ENCODE data around the gene SLC4A7.
A peak's percentile ranks its signal among the peaks of the same experiment; 100 is the strongest.
"Not testable (repeated sequence)": the region's sequence is repeated elsewhere in the genome, so short reads cannot be mapped to it uniquely, and the experiment has no call there.

Gene SLC4A7

DNA sequence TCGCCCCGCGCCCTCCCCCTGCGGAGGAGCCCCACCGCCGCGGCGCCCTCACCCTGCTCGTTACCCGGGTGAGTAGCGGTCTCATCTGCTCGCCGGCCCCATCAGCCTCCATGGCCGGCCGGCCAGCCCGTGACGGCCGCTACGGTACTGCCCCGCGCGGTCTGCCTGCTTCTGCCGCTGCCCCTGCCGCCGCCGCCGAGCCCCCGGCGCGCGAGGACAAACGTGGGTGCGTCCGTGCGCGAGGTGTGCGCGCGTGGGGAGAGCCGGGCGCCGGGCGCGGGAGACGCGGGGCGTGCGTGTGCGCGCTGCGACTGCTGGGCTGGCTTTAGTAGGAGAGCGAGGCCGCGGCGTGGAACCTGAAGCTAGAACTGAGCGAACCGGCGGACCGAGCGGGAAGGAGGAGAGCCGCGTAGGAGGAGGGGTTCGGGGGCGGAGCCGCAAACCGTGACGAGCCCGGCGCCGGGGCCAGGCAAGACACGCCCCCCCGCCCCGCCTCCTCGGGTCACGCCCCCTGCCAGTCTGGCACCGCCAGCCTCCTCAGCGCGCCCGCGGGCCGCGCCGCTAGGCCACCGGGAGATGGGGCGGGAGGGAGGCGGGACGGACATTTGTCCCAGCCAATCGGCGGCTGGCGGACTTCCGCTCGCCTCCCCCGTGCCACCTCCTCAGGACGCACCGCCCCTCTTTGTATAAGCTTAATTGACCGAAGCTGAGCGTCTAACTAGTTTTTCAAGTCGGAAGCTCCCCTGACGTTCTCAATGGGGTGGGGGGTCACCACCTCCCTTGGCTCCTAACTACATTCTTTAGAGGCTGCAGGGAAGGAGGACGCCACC, at the start of gene SLC4A7:
Gene SLC4A7 (minus strand): TSS at position 370 of the 830 bp plus-strand sequence. CDS start 258 bp downstream, at position 112.
- FAIRE-seq, result peak; percentile 65

DNA sequence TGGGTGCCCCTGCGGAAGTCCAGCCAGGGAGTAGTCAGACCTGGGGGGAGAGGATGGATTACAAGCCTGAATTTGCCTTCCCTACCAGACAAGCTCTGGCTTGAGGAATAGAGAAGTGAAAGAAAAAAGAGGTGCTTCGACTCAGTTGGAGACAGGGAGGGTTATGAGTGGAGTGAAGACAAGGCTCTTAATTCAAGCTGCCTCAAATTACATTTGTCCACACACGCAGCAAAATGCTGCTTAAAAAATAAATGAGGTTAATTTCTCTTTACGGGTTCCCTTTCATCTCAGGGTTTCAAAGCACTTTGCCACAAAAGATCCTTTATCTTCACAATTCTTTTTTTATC, 49.0 kb upstream of the SLC4A7 start:
- FAIRE-seq (no peak), DNase-seq (ENCODE audit: low spot score) (no peak)

More for the DNA sequence above, at the start of gene SLC4A7:
- DNase-seq (ENCODE audit: low spot score), result peak; percentile 98

DNA sequence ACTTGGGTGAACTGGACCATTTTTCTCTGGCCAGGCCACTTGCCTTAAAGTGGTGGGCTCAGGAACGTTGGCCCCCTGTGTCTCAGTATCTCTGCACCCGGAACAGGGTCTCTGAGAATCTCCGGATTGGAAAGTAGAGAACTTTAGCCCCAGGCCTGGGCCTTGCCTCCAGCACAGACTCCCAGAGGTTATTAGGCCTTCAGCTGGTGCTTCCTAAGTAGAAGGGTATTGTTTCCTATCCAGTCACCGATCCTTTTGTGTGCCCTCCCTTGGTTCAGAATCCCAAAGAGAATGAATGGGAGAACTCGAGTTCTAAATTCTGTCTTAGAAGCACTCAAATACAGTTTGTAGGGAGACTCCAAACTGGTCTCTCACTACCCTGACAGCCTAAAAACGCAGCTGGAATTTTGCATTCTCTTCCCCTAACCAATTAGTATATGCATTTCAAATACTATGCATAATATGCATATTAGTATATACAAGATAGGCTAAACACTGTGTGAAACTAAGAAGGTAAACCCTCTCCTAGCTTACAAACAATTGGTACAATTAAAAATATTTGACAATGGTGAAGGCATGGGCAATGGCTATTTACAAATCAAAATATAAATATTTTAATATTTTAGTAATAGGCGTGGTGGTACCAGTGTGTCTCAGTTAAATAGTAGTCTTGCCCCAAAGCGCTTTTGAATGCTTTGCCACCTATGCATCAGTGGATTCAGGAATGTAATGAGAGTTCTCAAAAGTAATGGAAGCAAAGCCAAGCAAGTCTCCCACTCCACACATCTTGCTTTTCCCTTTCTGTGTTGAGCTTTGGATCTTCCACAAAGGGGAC, 48.5 kb upstream of the SLC4A7 start:
- DNase-seq (ENCODE audit: low spot score), result no peak
- FAIRE-seq, result no peak

DNA sequence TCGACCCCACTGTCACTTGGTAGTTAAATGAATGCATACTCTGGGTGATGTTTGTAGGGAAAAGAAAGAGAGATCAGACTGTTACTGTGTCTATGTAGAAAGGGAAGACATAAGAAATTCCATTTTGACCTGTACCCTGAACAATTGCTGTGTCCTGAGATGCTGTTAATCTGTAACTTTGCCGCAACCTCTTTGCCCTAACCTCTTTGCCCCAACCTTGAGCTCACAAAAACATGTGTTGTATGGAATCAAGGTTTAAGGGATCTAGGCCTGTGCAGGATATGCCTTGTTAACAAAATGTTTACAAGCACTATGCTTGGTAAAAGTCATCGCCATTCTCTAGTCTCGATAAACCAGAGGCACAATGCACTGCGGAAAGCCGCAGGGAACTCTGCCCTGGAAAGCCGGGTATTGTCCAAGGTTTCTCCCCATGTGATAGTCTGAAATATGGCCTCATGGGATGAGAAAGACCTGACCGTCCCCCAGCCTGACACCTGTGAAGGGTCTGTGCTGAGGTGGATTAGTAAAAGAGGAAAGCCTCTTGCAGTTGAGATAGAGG, 47.1 kb upstream of the SLC4A7 start:
- FAIRE-seq, result not testable (repeated sequence)

DNA sequence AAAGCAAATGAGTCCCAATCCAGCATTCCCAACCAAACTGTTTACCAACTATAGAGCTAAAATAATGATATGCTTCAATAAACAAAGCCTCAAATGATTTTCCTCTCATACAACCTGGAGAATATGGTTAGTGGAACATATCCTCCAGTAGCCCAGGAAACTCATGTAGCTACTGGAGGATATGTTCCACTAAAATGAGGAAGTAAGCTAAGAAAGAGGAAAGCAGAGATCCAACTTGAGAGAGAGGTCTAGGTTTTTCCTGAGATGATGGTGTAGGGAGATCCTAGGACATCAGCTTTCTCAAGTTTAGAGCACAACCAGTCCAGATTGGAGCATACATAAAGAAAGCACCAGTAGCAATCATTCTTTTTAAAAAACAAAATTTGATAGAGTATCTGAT, 44.6 kb upstream of the SLC4A7 start:
- no peak for DNase-seq (ENCODE audit: low spot score)
- FAIRE-seq, result no peak

More for the DNA sequence above, 47.1 kb upstream of the SLC4A7 start:
- not testable (repeated sequence) for DNase-seq (ENCODE audit: low spot score)

DNA sequence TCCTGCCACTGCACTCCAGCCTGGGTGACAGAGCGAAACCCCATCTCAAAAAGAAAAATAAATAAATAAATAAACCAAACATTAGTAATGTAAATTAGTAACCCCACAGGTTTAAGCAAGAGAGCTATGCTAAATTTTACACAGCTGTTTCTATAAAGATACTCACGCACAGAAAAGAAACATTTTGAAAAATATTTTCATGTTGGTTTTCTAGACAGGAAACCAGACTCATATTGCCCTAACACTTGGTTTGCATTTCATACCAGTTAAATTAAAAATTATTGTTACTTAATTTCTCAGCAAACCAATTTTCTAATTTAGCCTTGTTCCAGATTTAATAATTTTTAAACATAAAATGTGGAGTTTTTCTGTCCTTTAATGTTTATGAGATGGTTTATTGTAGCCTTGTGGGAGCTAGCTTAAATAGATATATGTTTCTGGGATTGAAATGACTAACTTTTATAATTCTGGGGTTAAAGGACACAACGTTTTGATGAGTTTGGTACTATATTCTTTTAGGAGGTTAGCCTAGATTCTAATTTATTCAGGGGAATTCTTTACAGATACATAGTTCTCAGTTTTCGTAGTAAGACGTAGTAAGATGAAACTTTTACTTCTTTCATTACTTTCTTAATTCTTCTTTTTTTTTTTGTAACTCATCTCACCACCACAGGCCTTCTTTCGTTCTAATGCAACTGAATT, 42.6 kb upstream of the SLC4A7 start:
- FAIRE-seq (no peak), DNase-seq (ENCODE audit: low spot score) (no peak)

DNA sequence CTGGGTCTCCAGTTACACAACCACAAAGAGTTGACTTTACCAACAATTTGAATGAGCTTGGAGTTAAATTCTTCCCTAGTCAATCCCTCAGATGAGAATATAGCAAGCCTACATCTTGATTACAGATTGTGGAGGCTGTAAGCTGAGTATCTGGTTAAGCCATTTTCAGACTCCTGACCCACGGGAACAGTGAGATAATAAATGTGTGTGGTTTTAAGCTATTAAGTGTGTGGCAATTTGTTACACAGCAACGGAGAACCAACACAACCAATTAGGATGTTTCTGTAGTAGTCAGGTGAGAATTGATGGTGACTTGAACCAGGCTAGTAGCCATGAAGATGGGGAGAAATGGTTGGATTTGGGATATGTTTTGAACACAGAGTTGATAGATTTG, 37.7 kb upstream of the SLC4A7 start:
- FAIRE-seq (no peak), DNase-seq (ENCODE audit: low spot score) (no peak)

DNA sequence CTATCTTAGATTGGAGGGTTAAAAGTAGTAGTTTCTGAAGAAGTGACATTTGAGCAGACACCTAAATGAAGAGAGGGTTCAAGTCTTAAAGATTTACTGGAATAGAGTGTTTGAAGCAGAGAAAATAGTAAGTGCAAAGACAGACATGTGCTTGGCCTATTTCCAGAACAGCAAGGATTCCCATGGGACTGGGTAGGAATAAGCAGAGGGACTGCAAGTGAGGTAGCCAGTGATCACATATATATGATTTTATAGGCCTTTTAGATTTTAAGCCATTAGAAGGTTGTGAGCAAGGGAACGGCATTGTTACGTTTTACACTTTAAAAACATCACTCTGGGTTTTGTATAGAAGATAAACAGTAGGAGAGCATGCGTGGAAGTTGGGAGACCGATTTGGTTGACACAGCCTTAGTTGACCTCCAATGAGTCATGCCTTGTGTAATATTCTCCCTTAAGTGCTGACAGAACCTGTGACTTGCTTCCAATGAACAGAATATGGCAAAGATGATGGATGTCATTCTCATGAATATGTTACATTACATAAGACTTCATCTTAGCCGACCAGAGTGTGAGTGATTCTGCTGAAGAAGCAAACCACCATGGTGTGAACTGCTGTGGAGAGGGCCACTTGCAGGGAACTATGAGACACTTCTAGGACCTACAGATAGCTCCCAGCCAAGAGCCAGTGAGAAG, 37.1 kb upstream of the SLC4A7 start:
- DNase-seq (ENCODE audit: low spot score) (peak; percentile 57), FAIRE-seq (no peak)

DNA sequence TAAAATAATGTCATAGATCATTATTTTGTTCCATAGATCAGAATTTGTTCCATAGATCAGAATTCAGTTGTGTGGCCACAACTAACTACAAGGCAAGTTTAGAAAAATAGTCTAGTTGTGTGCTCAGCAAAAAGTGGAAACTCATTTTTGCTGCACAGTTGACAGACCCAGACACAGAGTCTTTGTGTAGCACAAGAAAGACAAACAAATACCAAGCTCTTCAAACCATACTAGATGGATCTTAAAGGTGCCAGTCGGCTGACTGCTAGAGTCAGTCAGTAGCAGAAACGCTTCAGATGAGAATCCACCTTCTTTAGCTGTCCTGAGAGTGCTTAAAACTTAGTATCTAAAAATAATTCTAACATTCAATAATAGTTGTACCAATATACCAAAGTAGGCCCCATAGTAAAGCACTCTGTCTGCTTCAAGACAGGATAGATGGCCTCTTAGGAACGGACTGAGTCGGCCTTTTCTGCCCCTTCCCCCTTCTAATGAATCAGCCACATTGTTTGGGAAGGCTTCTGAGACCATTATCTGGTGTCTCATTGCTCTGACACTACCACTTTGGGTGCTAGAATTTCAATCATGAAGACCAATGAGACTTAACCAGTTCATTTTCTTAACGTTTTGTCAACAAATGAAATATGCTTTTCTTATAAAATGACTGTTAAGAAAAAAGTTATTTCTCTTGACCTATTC, 27.7 kb upstream of the SLC4A7 start:
- DNase-seq (ENCODE audit: low spot score) (no peak), FAIRE-seq (no peak)

DNA sequence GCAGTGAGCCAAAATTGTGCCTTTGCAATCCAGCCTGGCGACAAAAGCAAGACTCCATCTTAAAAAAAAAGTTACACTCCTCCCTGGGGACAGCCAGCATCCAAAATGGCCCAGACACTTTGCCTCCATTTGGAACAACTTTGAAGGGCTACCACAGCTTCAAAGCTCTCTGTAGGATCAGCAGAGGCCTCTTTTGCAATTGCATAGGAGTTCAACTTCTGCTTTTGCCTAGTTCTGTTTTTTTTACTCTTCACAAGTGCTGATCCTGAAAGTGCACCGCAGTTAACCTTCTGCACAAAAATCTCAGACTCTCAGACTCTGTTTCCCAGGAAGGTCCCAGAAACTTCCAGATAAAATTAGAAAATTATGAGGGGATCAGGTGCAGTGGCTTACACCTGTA, 25.2 kb upstream of the SLC4A7 start:
- DNase-seq (ENCODE audit: low spot score), result no peak

DNA sequence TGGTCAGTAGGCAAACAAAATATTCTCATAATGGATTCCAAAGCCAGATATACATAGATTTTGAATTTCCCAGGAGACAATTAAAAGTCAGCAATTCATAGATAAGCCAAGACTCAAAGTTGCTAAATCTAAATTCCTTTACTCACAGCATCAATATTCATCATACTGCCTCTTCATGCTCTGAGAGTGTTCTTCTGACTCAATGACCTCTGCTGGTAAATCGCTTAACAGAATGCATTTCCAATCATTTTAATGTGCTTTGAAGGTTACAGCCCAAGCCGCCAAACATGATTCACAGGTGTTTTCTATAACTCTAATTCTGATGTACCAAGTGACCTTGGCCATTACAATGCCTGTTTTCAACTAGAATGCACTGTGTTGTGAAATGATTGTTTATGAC, 24.2 kb upstream of the SLC4A7 start:
- DNase-seq (ENCODE audit: low spot score), result no peak

More for the DNA sequence above, 25.2 kb upstream of the SLC4A7 start:
- no peak for FAIRE-seq

DNA sequence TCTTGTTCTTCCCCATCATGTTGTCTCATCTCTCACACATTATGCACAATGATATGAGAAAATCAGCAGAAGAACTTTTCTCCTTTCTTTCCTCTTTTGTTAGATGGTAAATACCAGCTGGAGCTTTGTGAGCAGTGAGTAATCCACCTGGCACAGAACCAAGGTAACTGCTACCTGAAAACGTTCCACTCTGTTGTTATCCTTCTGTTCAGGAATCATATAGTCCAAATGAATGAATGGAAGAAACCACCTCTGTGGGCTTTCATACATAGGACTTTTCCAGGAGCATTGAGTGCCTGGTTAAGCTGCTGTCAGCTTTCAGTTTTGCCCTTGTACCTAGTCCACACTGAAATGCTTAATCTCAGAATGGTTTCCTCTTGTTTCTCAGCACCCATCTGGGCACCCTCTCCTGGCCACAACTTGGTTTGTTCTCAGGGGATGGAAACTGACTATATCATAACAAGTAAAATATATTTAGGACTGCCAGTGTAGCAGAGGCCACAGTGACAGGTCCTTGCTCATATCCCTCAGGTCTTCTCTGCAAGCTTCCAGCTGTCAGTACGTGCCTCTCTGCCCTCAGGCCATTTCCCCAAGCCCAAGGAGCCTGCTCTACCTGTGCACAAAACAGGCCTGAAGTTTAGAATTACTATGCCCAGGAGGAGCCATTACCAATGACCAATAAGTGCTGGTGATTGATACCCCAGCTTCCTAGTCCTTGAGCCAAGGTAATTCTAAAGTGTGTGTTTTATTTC, 23.5 kb upstream of the SLC4A7 start:
- DNase-seq (ENCODE audit: low spot score), result peak; percentile 39
- FAIRE-seq, result peak; percentile 40

More for the DNA sequence above, 24.2 kb upstream of the SLC4A7 start:
- no peak for FAIRE-seq

DNA sequence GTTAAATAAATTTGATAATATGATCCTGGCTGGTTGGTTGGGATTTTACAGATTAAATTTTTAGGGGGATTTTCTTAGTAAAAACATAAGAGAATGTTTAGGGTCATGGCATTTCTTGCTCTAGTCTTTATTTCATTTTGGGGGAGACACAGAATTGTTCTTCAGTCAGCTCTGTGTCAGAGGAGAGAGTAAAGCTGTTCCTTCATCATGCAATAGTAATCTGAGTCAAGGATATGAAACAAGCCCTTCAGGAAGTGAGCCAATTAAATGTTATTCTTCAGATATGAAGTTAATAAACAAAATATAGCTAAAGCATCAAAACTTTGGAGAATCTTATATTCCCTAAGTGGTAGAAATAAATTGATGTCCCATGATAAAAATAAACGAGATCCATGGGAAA, 22.9 kb upstream of the SLC4A7 start:
- FAIRE-seq, result no peak
- DNase-seq (ENCODE audit: low spot score), result no peak

DNA sequence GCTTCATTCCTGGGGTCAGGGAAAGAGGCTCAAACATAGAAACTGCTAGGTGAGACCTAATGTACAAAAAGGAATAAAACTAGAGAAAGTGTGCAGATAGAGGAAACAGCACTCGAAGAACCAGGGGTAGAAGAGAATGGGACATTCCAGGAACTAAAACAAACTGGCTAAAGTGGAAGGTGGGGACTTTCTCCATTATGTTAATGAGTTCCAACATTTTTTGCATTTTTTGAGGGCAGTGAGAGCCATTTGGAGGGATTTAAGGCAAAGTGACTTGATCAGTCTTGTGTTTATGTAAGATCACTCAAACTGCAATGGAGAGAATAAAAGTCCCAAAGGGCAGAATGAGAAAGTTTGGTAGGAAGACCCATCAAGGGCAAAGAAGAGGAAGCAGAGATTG, 20.6 kb upstream of the SLC4A7 start:
- FAIRE-seq, result no peak
- DNase-seq (ENCODE audit: low spot score), result no peak

DNA sequence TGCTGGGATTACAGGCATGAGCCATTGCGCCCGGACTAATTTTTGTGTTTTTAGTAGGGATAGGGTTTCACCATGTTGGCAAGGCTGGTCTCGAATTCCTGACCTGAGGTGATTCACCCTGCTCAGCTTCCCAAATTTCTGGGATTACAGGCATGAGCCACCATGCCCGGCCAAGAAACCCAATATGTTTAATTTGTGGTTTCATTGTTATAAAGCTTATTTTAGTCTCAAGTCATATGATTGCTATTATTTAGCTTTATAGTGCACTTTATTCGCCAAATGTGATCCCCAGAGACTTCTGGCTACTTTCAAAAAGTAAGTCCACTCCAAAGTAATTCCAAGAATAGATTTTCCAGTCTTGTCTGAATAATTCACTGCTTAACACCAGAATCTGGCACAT, 19.3 kb upstream of the SLC4A7 start:
- DNase-seq (ENCODE audit: low spot score) (no peak), FAIRE-seq (no peak)

DNA sequence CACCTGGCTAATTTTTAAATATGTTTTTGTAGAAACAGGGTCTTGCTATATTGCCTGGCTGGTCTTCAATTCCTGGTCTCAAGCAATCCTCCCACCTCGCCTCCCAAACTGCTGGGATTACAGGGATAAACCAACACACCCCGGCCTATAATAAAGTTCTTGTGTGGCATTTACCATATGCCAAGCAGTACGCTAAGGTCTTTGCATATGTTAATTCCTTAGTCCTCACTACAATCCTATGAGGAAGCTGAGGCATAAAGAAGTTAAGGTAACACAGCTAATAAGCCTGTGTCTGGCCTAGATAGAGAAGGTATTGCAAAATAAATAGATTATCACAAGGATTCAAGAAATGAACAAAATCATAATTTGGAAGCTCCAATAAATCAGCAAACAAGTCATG, 17.6 kb upstream of the SLC4A7 start:
- no peak for FAIRE-seq
- no peak for DNase-seq (ENCODE audit: low spot score)

DNA sequence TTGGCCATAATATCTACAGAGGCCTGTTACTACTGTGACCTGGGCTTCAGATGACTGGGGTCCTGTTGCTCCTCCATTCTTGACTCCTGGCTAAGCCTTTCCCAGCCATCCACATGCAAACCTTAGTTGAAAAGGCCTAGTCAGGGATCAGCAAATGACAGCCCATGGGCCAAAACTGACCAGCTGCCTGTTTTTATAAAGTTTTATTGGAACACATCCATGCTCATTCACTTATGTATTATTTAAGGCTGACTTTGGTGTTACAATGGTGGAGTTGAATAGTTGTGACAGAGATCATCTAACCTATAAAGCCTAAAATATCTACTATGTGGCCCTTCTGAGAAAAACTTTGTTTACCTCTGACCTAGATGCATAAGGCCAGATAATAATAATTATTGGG, 16.8 kb upstream of the SLC4A7 start:
- FAIRE-seq, result no peak

DNA sequence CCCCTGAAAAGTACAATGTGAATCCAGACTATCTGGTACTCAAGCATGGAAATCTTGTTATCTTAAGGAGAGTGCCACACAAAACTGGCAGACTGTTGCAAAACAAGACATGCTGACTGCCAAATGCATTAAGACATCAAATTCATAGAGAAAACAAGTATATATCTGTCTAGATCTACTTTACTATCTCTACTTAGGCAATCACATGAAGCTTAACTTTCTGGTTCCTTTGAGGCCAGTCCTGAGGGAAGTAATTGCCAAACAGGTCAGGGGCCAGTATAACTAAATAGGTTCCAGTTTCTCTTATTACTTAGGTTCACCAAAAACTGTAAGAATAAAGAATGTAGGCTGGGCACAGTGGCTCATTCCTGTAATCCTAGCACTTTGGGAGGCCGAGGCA, 15.9 kb upstream of the SLC4A7 start:
- no peak for DNase-seq (ENCODE audit: low spot score)
- no peak for FAIRE-seq

More for the DNA sequence above, 16.8 kb upstream of the SLC4A7 start:
- DNase-seq (ENCODE audit: low spot score), result no peak

DNA sequence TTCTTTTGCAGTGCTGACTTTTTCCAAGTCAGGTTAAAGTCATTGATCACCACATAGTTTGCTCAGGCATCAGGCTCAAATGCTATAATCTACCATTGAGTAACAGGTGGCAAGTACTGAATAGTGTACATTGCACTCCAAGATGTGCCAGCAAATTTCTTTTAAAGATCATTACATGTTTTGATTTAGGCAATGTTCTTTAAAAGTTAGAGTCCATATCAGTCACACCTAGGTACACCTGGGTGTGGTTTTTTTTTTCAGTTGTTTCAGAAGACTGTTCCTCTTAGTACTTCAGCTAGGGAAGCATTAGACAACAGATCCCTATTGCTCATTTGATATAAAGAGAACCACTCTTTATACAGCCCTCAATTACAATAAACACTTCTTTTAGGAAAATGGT, 10.6 kb upstream of the SLC4A7 start:
- FAIRE-seq (no peak), DNase-seq (ENCODE audit: low spot score) (no peak)

DNA sequence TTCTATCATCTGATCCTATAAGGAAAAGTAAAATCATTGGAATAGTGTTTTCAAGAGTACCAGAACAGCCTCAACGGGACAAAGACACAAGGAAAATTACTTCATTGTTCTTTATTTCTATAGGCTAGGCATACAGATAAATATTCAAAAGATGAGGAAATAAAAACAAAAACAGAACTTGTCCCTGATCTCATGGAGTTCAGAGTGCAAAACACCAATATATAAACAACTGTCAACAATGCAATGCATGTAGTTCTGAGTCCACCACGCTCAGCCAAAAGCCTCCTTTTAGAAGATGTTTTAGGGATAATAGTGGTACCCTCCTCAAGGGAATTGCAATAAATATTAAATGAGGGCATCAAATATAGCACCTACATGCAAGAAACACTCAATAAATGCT, 4.6 kb upstream of the SLC4A7 start:
- FAIRE-seq (no peak), DNase-seq (ENCODE audit: low spot score) (no peak)

Measured in urothelium cell line (cell line).